SK-N-SH treated with all-trans-retinoic acid at 6 μM for 48 hours (cell line): Measurements from ENCODE around the gene NT5C3A.

Experiments used
- ARNTL ChIP-seq: fragments of 450-650 bp; formaldehyde crosslinking; IDR thresholded peaks from 2 replicates; pipeline ENCODE4 v1.5.0; 2020; ENCODE audit warnings: low read depth, mild to moderate bottlenecking, moderate library complexity, borderline replicate concordance
- BACH2 ChIP-seq: fragments of 250-450 bp; sonication (Bioruptor Pico); IDR thresholded peaks from 2 replicates; pipeline ENCODE4 v1.9.0; 2021; ENCODE audit warnings: mild to moderate bottlenecking, borderline replicate concordance
- OSR1 ChIP-seq: fragments of 250-450 bp; sonication (Bioruptor Pico); IDR thresholded peaks from 2 replicates; pipeline ENCODE4 v1.8.0; 2022; ENCODE audit warnings: moderate library complexity, mild to moderate bottlenecking, inconsistent platforms
- PATZ1 ChIP-seq: fragments of 250-450 bp; sonication (Bioruptor Pico); IDR thresholded peaks from 2 replicates; pipeline ENCODE4 v1.8.0; 2020; ENCODE audit warnings: mild to moderate bottlenecking, moderate library complexity, borderline replicate concordance

- TF ChIP-seq BACH2 (CRISPR knock-in tag) (no peak), ARNTL (CRISPR knock-in tag) (no peak), OSR1 (no peak), PATZ1 (CRISPR knock-in tag) (no peak)
Observed at GRCh38 chr7:33076737-33077136, 14.2 kb upstream of the NT5C3A start.
